Measurements from ENCODE around the gene ARHGEF35. TPM values are rescaled to one million over a fixed set of nuclear protein-coding genes. Genes with fewer than 3 reads are reported as not detected.
"Not testable (repeated sequence)": the region's sequence is repeated elsewhere in the genome, so short reads cannot be mapped to it uniquely, and the experiment has no call there.

Gene ARHGEF35
- total RNA-seq, 3 donors from 2014 or later, result 4.3 to 31.8 (median 15.4) TPM

- H3K9me3 ChIP-seq; H3K36me3 ChIP-seq; H3K27me3 ChIP-seq; DNase-seq (ENCODE audit: low spot score in 2 of 2); H3K4me3 ChIP-seq; H3K27ac ChIP-seq; H3K4me1 ChIP-seq; intact Hi-C loops (cut with DNase I; ENCODE audit: low total_unique reads): not testable (repeated sequence)
Observed at GRCh38 chr7:144203086-144203485, 7.5 kb upstream of the ARHGEF35 start.

GRCh38 chr7:144201978-144202377, 6.3 kb upstream of the ARHGEF35 start:
- H3K4me3 ChIP-seq; H3K36me3 ChIP-seq; H3K27me3 ChIP-seq; DNase-seq (ENCODE audit: low spot score in 2 of 2); H3K9me3 ChIP-seq; H3K4me1 ChIP-seq; intact Hi-C loops (cut with DNase I; ENCODE audit: low total_unique reads); H3K27ac ChIP-seq: not testable (repeated sequence)

- H3K27ac ChIP-seq, result peak overlapping the region; percentile 77 to 78
- H3K27me3 ChIP-seq; intact Hi-C loops (cut with DNase I; ENCODE audit: low total_unique reads); H3K36me3 ChIP-seq; H3K4me1 ChIP-seq; H3K4me3 ChIP-seq; H3K9me3 ChIP-seq: not testable (repeated sequence)
- peak in 1 of 2 donors; percentile 89 for DNase-seq (ENCODE audit: low spot score in 2 of 2)
- TF ChIP-seq POLR2AphosphoS5 (IDR thresholded peaks at IDR 0.05), result peak in 1 of 3 donors; percentile 13
Observed at GRCh38 chr7:144198934-144199333, 3.3 kb upstream of the ARHGEF35 start.

- H3K4me1 ChIP-seq; H3K9me3 ChIP-seq; intact Hi-C loops (cut with DNase I; ENCODE audit: low total_unique reads); H3K27me3 ChIP-seq; H3K36me3 ChIP-seq; H3K4me3 ChIP-seq; H3K27ac ChIP-seq; DNase-seq (ENCODE audit: low spot score in 2 of 2): not testable (repeated sequence)
Observed at GRCh38 chr7:144194453-144194852, 1.2 kb downstream of the ARHGEF35 start.

- H3K27me3 ChIP-seq; H3K36me3 ChIP-seq; H3K4me3 ChIP-seq; H3K4me1 ChIP-seq; intact Hi-C loops (cut with DNase I; ENCODE audit: low total_unique reads); H3K27ac ChIP-seq; DNase-seq (ENCODE audit: low spot score in 2 of 2); H3K9me3 ChIP-seq: not testable (repeated sequence)
Observed at GRCh38 chr7:144193782-144194181, 1.9 kb downstream of the ARHGEF35 start.

GRCh38 chr7:144188578-144189171, 7.0 kb downstream of the ARHGEF35 start:
- H3K9me3 ChIP-seq; H3K36me3 ChIP-seq; intact Hi-C loops (cut with DNase I; ENCODE audit: low total_unique reads); DNase-seq (ENCODE audit: low spot score in 2 of 2); H3K27me3 ChIP-seq; H3K4me3 ChIP-seq; H3K4me1 ChIP-seq; H3K27ac ChIP-seq: not testable (repeated sequence)

- DNase-seq (ENCODE audit: low spot score in 2 of 2); H3K27ac ChIP-seq; H3K36me3 ChIP-seq; H3K9me3 ChIP-seq; H3K27me3 ChIP-seq; intact Hi-C loops (cut with DNase I; ENCODE audit: low total_unique reads); H3K4me3 ChIP-seq; H3K4me1 ChIP-seq: not testable (repeated sequence)
Observed at GRCh38 chr7:144187848-144188247, 7.8 kb downstream of the ARHGEF35 start.

GRCh38 chr7:144183166-144183565, 12.5 kb downstream of the ARHGEF35 start, which contains the start of gene CTAGE4:
TSS of gene CTAGE4 (plus strand) at chr7:144183466. CDS start at chr7:144183504, 38 bp downstream.
- intact Hi-C loops (cut with DNase I; ENCODE audit: low total_unique reads); H3K9me3 ChIP-seq; H3K27me3 ChIP-seq; H3K27ac ChIP-seq; H3K4me1 ChIP-seq; H3K36me3 ChIP-seq; DNase-seq (ENCODE audit: low spot score in 2 of 2); H3K4me3 ChIP-seq: not testable (repeated sequence)

GRCh38 chr7:144179165-144179479, 16.5 kb downstream of the ARHGEF35 start:
- intact Hi-C loops (cut with DNase I; ENCODE audit: low total_unique reads), result not testable (repeated sequence)
- DNase-seq (ENCODE audit: low spot score in 2 of 2), result peak in 1 of 2 donors; percentile 35

GRCh38 chr7:144178380-144179164, 17.1 kb downstream of the ARHGEF35 start:
- H3K4me1 ChIP-seq; H3K4me3 ChIP-seq; H3K27ac ChIP-seq; H3K27me3 ChIP-seq; H3K36me3 ChIP-seq; DNase-seq (ENCODE audit: low spot score in 2 of 2); H3K9me3 ChIP-seq; intact Hi-C loops (cut with DNase I; ENCODE audit: low total_unique reads): not testable (repeated sequence)
- peak in 2 of 3 donors; percentile 41 to 61 for TF ChIP-seq CTCF (IDR thresholded peaks at IDR 0.05)

More at GRCh38 chr7:144179165-144179479, 16.5 kb downstream of the ARHGEF35 start:
- not testable (repeated sequence) for H3K27ac ChIP-seq, H3K4me3 ChIP-seq, H3K9me3 ChIP-seq, H3K4me1 ChIP-seq, H3K27me3 ChIP-seq, H3K36me3 ChIP-seq
